Ascending aorta (tissue), 2 donors: ENCODE results near the gene FOXO1. TPM values are rescaled to one million over a fixed set of nuclear protein-coding genes. Genes with fewer than 3 reads are reported as not detected.

Source experiments
- DNase-seq, 2 donors: peaks; one replicate each; pipeline ENCODE4 v3.0.0-alpha.2; 2019; ENCODE audit warnings: low spot score in 2 of 2
- H3K27ac ChIP-seq, 2 donors: fragments of 200-600 bp; sonication (generic); one replicate each; pipeline ENCODE4 v1.5.1; 2016 to 2017; ENCODE audit warnings: mild to moderate bottlenecking in 1 of 2
- H3K27me3 ChIP-seq: fragments of 200-600 bp; sonication (generic); one replicate; pipeline ENCODE4 v1.5.1; 2017
- H3K36me3 ChIP-seq, 2 donors: fragments of 200-600 bp; sonication (generic); one replicate each; pipeline ENCODE4 v1.5.1; 2016
- H3K4me1 ChIP-seq, 2 donors: fragments of 200-600 bp; sonication (generic); one replicate each; pipeline ENCODE4 v1.5.1; 2016 to 2017; ENCODE audit warnings: mild to moderate bottlenecking in 1 of 2
- H3K4me3 ChIP-seq, 2 donors: fragments of 200-600 bp; sonication (generic); one replicate each; pipeline ENCODE4 v1.5.1; 2016 to 2017; ENCODE audit warnings: mild to moderate bottlenecking in 1 of 2
- H3K9me3 ChIP-seq, 2 donors: fragments of 200-600 bp; sonication (generic); one replicate each; pipeline ENCODE4 v1.5.1; 2016
- intact Hi-C: fragments of 100-400 bp; cut with DNase I; formaldehyde crosslinking; loops from one replicate; pipeline ENCODE4 v1.15.1; 2023
- total RNA-seq: library from RNA; depleted of rRNA; stranded (reverse); fragments of >200 nt; gene quantifications from one replicate; pipeline ENCODE4 v1.1.0, GENCODE V29; 2016
- TF ChIP-seq, protein P1 (sequence below), 3 experiments: fragments of 200-600 bp in 2 of 3; fragments of 450-650 bp in 1 of 3; sonication (generic) in 2 of 3; IDR thresholded peaks; one replicate each; pipeline ENCODE4 v1.5.1; 2016 to 2019; ENCODE audit warnings: antibody characterized with exemption in 3 of 3, mild to moderate bottlenecking in 1 of 3, moderate library complexity in 1 of 3

Gene FOXO1
- total RNA-seq, 1 donor from 2014 or later = 65.1 TPM

- no peaks in the 10 kb centered on the region for H3K36me3 ChIP-seq
- H3K4me1 ChIP-seq = peaks cover 0 to 15% of the 10 kb centered on the region in 2 donors
- H3K9me3 ChIP-seq = no peaks in the 10 kb centered on the region
- no peak overlapping the region for H3K27ac ChIP-seq
- no peaks in the 10 kb centered on the region for H3K27me3 ChIP-seq
- intact Hi-C loops = no loop called here
- no peak for DNase-seq
- TF ChIP-seq, protein P1, sequence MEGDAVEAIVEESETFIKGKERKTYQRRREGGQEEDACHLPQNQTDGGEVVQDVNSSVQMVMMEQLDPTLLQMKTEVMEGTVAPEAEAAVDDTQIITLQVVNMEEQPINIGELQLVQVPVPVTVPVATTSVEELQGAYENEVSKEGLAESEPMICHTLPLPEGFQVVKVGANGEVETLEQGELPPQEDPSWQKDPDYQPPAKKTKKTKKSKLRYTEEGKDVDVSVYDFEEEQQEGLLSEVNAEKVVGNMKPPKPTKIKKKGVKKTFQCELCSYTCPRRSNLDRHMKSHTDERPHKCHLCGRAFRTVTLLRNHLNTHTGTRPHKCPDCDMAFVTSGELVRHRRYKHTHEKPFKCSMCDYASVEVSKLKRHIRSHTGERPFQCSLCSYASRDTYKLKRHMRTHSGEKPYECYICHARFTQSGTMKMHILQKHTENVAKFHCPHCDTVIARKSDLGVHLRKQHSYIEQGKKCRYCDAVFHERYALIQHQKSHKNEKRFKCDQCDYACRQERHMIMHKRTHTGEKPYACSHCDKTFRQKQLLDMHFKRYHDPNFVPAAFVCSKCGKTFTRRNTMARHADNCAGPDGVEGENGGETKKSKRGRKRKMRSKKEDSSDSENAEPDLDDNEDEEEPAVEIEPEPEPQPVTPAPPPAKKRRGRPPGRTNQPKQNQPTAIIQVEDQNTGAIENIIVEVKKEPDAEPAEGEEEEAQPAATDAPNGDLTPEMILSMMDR (IDR thresholded peaks at IDR 0.05) = no peak
- no peak overlapping the region for H3K4me3 ChIP-seq
Observed at GRCh38 chr13:40612041-40612440, 54.4 kb downstream of the FOXO1 start.

- H3K27ac ChIP-seq = no peak overlapping the region
- no peak for DNase-seq
- intact Hi-C loops = no loop called here
- no peaks in the 10 kb centered on the region for H3K9me3 ChIP-seq
- peaks cover 0 to 15% of the 10 kb centered on the region in 2 donors for H3K4me1 ChIP-seq
- no peaks in the 10 kb centered on the region for H3K36me3 ChIP-seq
- TF ChIP-seq, protein P1 (IDR thresholded peaks at IDR 0.05) = no peak
- no peaks in the 10 kb centered on the region for H3K27me3 ChIP-seq
- no peak overlapping the region for H3K4me3 ChIP-seq
Observed at GRCh38 chr13:40611635-40612034, 54.8 kb downstream of the FOXO1 start.

DNA sequence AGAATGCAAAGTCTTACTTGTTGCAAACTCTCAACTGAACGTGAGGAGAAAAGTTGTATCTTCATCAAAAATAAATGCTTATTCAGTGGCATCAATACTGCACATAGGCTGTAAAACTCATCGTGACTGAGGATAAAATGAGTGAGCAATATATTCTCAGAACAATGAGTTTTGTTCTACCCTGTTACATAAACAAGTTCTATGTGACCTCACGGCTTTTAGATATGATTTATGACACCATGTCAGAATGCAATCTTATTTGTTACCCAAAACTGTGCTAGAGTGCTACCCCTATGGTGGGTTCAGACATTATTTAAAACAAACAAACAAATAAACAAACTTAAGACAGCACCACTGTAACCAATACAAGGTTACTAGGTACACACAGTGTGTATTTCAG lies 55.4 kb downstream of the FOXO1 start:
- Histone ChIP-seq H3K4me3 (no peak overlapping the region), H3K27me3 (no peaks in the 10 kb centered on the region), H3K27ac (no peak overlapping the region), H3K36me3 (no peaks in the 10 kb centered on the region), H3K9me3 (no peaks in the 10 kb centered on the region), H3K4me1 (peaks cover 0 to 15% of the 10 kb centered on the region in 2 donors)
- no peak for DNase-seq
- TF ChIP-seq, protein P1 (IDR thresholded peaks at IDR 0.05) = no peak
- intact Hi-C loops = no loop called here

DNA sequence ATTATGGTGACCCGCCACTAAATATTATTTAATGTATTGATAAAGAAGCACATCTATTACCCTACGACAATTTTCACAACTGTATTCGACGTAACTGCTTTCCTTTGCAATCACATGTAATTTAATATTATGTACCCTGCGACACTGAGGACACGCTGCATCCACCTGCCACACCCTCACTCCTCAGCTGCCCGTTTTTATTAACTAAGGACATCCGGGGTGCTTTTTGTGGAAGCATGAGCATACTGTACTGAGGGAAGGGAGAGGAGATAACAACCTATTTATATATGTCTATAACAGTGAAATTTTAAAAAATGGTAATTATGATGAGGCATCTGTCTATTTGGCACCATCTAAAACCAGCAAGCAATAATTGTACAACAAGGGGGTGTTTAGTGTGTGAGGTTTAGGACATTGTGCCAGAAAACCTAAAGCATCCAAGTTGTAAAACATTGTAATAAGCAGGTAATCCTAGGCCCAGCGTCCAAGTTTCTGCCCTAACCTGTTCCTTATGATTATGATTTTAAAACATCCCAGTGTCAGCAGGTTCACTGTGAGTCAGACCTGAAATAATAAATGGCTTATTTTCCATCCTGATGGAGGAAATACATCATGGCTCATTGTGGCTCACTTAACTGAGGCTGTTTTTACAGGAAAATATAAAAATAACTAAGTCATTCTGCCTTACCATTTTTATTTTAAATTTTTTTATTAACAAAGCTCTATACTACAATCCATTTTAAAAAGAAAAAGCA lies 56.3 kb downstream of the FOXO1 start:
- Histone ChIP-seq H3K27ac (peak overlapping the region in 1 of 2 donors; percentile 3), H3K4me1 (peaks cover 0 to 15% of the 10 kb centered on the region in 2 donors), H3K27me3 (no peaks in the 10 kb centered on the region), H3K9me3 (no peaks in the 10 kb centered on the region), H3K36me3 (no peaks in the 10 kb centered on the region), H3K4me3 (no peak overlapping the region)
- intact Hi-C loops = no loop called here
- no peak for DNase-seq
- TF ChIP-seq, protein P1 (IDR thresholded peaks at IDR 0.05) = no peak

DNA sequence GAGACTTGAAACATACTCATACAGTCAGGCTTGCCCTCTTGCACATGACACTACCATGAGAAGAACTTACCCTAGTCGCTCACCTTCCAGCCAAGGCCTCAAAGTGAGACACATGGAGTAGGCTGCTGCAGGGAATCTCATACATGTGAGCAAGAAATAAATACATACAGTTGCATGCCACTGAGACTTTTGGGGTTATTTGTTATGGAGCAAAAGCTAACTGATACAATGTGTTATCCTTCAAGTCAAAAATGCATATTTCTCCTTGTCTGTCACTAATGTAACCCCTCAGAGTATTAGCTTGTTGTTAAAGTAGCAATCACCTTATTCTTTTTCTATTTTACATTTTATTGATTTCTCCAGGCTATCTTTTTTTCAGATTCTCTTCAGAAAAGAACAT lies 58.1 kb downstream of the FOXO1 start:
- no peak overlapping the region for H3K27ac ChIP-seq
- TF ChIP-seq, protein P1 (IDR thresholded peaks at IDR 0.05) = no peak
- no peaks in the 10 kb centered on the region for H3K27me3 ChIP-seq
- H3K4me3 ChIP-seq = no peak overlapping the region
- H3K9me3 ChIP-seq = no peaks in the 10 kb centered on the region
- intact Hi-C loops = no loop called here
- DNase-seq = no peak
- H3K36me3 ChIP-seq = no peaks in the 10 kb centered on the region
- peaks cover 0 to 7% of the 10 kb centered on the region in 2 donors for H3K4me1 ChIP-seq
